Renal cortical epithelial cell (primary cell): ENCODE results near the gene RNF7. TPM values are rescaled to one million over a fixed set of nuclear protein-coding genes. Genes with fewer than 3 reads are reported as not detected.
"Not testable (repeated sequence)": the region's sequence is repeated elsewhere in the genome, so short reads cannot be mapped to it uniquely, and the experiment has no call there.

ENCODE experiments used
- DNase-seq: peaks from one replicate; pipeline ENCODE4 v3.0.0-alpha.2; 2011; ENCODE audit warnings: low read depth
- total RNA-seq: library from RNA; depleted of rRNA; stranded (reverse); fragments of >200 nt; gene quantifications from 2 replicates; pipeline ENCODE4 v1.2.3, GENCODE V29; 2014

RNF7 gene
- total RNA-seq, 1 donor from 2014 or later: 46.9 TPM

GRCh38 chr3:141735770-141736465, 2.2 kb upstream of the RNF7 start:
- no peak for DNase-seq

- DNase-seq: no peak
Measured at GRCh38 chr3:141737093-141737492, 1.0 kb upstream of the RNF7 start.

GRCh38 chr3:141737678-141738021, 448 bp upstream of the RNF7 start:
- DNase-seq: no peak

- peak; percentile 45 for DNase-seq
Measured at GRCh38 chr3:141738891-141739363, 829 bp downstream of the RNF7 start.

GRCh38 chr3:141739731-141740130, 1.6 kb downstream of the RNF7 start:
- DNase-seq: no peak

- peak; percentile 9 for DNase-seq
Measured at GRCh38 chr3:141740349-141740748, 2.3 kb downstream of the RNF7 start.

GRCh38 chr3:141743305-141743704, 5.2 kb downstream of the RNF7 start:
- no peak for DNase-seq

GRCh38 chr3:141746962-141747361, 8.9 kb downstream of the RNF7 start:
- no peak for DNase-seq

GRCh38 chr3:141753399-141753798, 15.3 kb downstream of the RNF7 start:
- DNase-seq: no peak

- DNase-seq: no peak
Measured at GRCh38 chr3:141754032-141754431, 15.9 kb downstream of the RNF7 start.

GRCh38 chr3:141762552-141762951, 24.5 kb downstream of the RNF7 start:
- not testable (repeated sequence) for DNase-seq

GRCh38 chr3:141763088-141763750, 25.1 kb downstream of the RNF7 start, which contains the start of gene GRK7:
Gene GRK7 (plus strand): TSS chr3:141763408. CDS start chr3:141778285, 14,877 bp downstream.
- no peak for DNase-seq

GRCh38 chr3:141764045-141764444, 25.9 kb downstream of the RNF7 start:
- DNase-seq: no peak

- DNase-seq: no peak
Measured at GRCh38 chr3:141764465-141764864, 26.4 kb downstream of the RNF7 start.

- DNase-seq: no peak
Measured at GRCh38 chr3:141764986-141765385, 26.9 kb downstream of the RNF7 start.

- no peak for DNase-seq
Measured at GRCh38 chr3:141767066-141767465, 29.0 kb downstream of the RNF7 start.

- no peak for DNase-seq
Measured at GRCh38 chr3:141769221-141769894, 31.3 kb downstream of the RNF7 start.

- DNase-seq: no peak
Measured at GRCh38 chr3:141773676-141774075, 35.6 kb downstream of the RNF7 start.

GRCh38 chr3:141776376-141776775, 38.3 kb downstream of the RNF7 start:
- DNase-seq: no peak

- DNase-seq: no peak
Measured at GRCh38 chr3:141776885-141777284, 38.8 kb downstream of the RNF7 start.

GRCh38 chr3:141777957-141778813, 40.1 kb downstream of the RNF7 start:
- DNase-seq: no peak

GRCh38 chr3:141779667-141780066, 41.6 kb downstream of the RNF7 start:
- no peak for DNase-seq
